Dendritic cell treated with granulocyte-macrophage colony-stimulating factor and Interleukin-4, amounts not matched to agents 40 ng/mL and 50 ng/mL, for 4 days (primary cell): ENCODE measurements around the gene MYBPC3.
A peak's percentile ranks its signal among the peaks of the same experiment; 100 is the strongest.

Source experiments
- H3K27ac Mint-ChIP-seq: one replicate; pipeline ENCODE4 v1.8.0; 2022; ENCODE audit warnings: mild to moderate bottlenecking, mixed read lengths
- H3K27me3 Mint-ChIP-seq: one replicate; pipeline ENCODE4 v1.8.0; 2022; ENCODE audit warnings: mild to moderate bottlenecking, mixed read lengths
- H3K36me3 Mint-ChIP-seq: one replicate; pipeline ENCODE4 v1.8.0; 2022; ENCODE audit warnings: low read depth, mixed read lengths
- H3K4me1 Mint-ChIP-seq: one replicate; pipeline ENCODE4 v1.8.0; 2022; ENCODE audit warnings: low read depth, mixed read lengths
- H3K4me3 Mint-ChIP-seq: one replicate; pipeline ENCODE4 v1.8.0; 2022; ENCODE audit warnings: mild to moderate bottlenecking, moderate library complexity, mixed read lengths
- H3K9me3 Mint-ChIP-seq: one replicate; pipeline ENCODE4 v1.8.0; 2022; ENCODE audit warnings: mixed read lengths
- intact Hi-C: fragments of 100-400 bp; cut with micrococcal nuclease; formaldehyde crosslinking; loops from one replicate; pipeline ENCODE4 v1.15.0; 2022

The MYBPC3 gene

GRCh38 chr11:47332791-47333525, 19.5 kb downstream of the MYBPC3 start:
- peaks cover 14% of the 10 kb centered on the region for H3K4me1 Mint-ChIP-seq
- H3K4me3 Mint-ChIP-seq, result no peak overlapping the region
- intact Hi-C loops, result no loop called here
- peaks cover 23% of the 10 kb centered on the region for H3K36me3 Mint-ChIP-seq
- H3K9me3 Mint-ChIP-seq, result no peaks in the 10 kb centered on the region
- no peak overlapping the region for H3K27ac Mint-ChIP-seq
- no peaks in the 10 kb centered on the region for H3K27me3 Mint-ChIP-seq

- Mint-ChIP-seq H3K27ac (no peak overlapping the region), H3K4me3 (no peak overlapping the region), H3K36me3 (peaks cover 17% of the 10 kb centered on the region), H3K4me1 (peaks cover 20% of the 10 kb centered on the region), H3K9me3 (no peaks in the 10 kb centered on the region), H3K27me3 (no peaks in the 10 kb centered on the region)
- intact Hi-C loops, result no loop called here
Observed at GRCh38 chr11:47332303-47332711, 20.2 kb downstream of the MYBPC3 start.

- Mint-ChIP-seq H3K4me1 (peaks cover 25% of the 10 kb centered on the region), H3K27ac (no peak overlapping the region), H3K27me3 (no peaks in the 10 kb centered on the region), H3K36me3 (peaks cover 10% of the 10 kb centered on the region), H3K4me3 (no peak overlapping the region), H3K9me3 (no peaks in the 10 kb centered on the region)
- intact Hi-C loops, result no loop called here
Observed at GRCh38 chr11:47331454-47332302, 20.8 kb downstream of the MYBPC3 start.

GRCh38 chr11:47329987-47330931, 22.2 kb downstream of the MYBPC3 start:
- H3K27me3 Mint-ChIP-seq, result no peaks in the 10 kb centered on the region
- H3K4me1 Mint-ChIP-seq, result peaks cover 27% of the 10 kb centered on the region
- no peak overlapping the region for H3K4me3 Mint-ChIP-seq
- H3K36me3 Mint-ChIP-seq, result no peaks in the 10 kb centered on the region
- no peaks in the 10 kb centered on the region for H3K9me3 Mint-ChIP-seq
- intact Hi-C loops, result no loop called here
- H3K27ac Mint-ChIP-seq, result no peak overlapping the region

- Mint-ChIP-seq H3K4me1 (peaks cover 27% of the 10 kb centered on the region), H3K27me3 (no peaks in the 10 kb centered on the region), H3K27ac (peak overlapping the region; percentile 68), H3K9me3 (no peaks in the 10 kb centered on the region), H3K4me3 (no peak overlapping the region), H3K36me3 (no peaks in the 10 kb centered on the region)
- intact Hi-C loops, result no loop called here
Observed at GRCh38 chr11:47329431-47329986, 23.0 kb downstream of the MYBPC3 start.

GRCh38 chr11:47328449-47329390, 23.8 kb downstream of the MYBPC3 start:
- intact Hi-C loops, result no loop called here
- H3K9me3 Mint-ChIP-seq, result no peaks in the 10 kb centered on the region
- H3K27me3 Mint-ChIP-seq, result no peaks in the 10 kb centered on the region
- peak overlapping the region; percentile 68 for H3K27ac Mint-ChIP-seq
- H3K36me3 Mint-ChIP-seq, result no peaks in the 10 kb centered on the region
- H3K4me1 Mint-ChIP-seq, result peaks cover 27% of the 10 kb centered on the region
- no peak overlapping the region for H3K4me3 Mint-ChIP-seq

- no peaks in the 10 kb centered on the region for H3K27me3 Mint-ChIP-seq
- H3K27ac Mint-ChIP-seq, result peak overlapping the region; percentile 68
- peaks cover 27% of the 10 kb centered on the region for H3K4me1 Mint-ChIP-seq
- H3K9me3 Mint-ChIP-seq, result no peaks in the 10 kb centered on the region
- no peaks in the 10 kb centered on the region for H3K36me3 Mint-ChIP-seq
- no peak overlapping the region for H3K4me3 Mint-ChIP-seq
- intact Hi-C loops, result no loop called here
Observed at GRCh38 chr11:47327949-47328348, 24.6 kb downstream of the MYBPC3 start.

GRCh38 chr11:47327025-47327424, 25.5 kb downstream of the MYBPC3 start:
- no peaks in the 10 kb centered on the region for H3K27me3 Mint-ChIP-seq
- no peak overlapping the region for H3K4me3 Mint-ChIP-seq
- H3K36me3 Mint-ChIP-seq, result peaks cover 3% of the 10 kb centered on the region
- intact Hi-C loops, result no loop called here
- H3K27ac Mint-ChIP-seq, result no peak overlapping the region
- H3K9me3 Mint-ChIP-seq, result no peaks in the 10 kb centered on the region
- H3K4me1 Mint-ChIP-seq, result peaks cover 27% of the 10 kb centered on the region

- H3K4me3 Mint-ChIP-seq, result no peak overlapping the region
- H3K27me3 Mint-ChIP-seq, result no peaks in the 10 kb centered on the region
- peaks cover 35% of the 10 kb centered on the region for H3K4me1 Mint-ChIP-seq
- no peak overlapping the region for H3K27ac Mint-ChIP-seq
- no peaks in the 10 kb centered on the region for H3K9me3 Mint-ChIP-seq
- intact Hi-C loops, result no loop called here
- H3K36me3 Mint-ChIP-seq, result peaks cover 11% of the 10 kb centered on the region
Observed at GRCh38 chr11:47326198-47326597, 26.3 kb downstream of the MYBPC3 start.

- H3K27ac Mint-ChIP-seq, result no peak overlapping the region
- H3K27me3 Mint-ChIP-seq, result no peaks in the 10 kb centered on the region
- no peaks in the 10 kb centered on the region for H3K9me3 Mint-ChIP-seq
- H3K36me3 Mint-ChIP-seq, result peaks cover 15% of the 10 kb centered on the region
- H3K4me3 Mint-ChIP-seq, result no peak overlapping the region
- peaks cover 35% of the 10 kb centered on the region for H3K4me1 Mint-ChIP-seq
- intact Hi-C loops, result no loop called here
Observed at GRCh38 chr11:47325271-47326041, 27.0 kb downstream of the MYBPC3 start.

GRCh38 chr11:47324520-47324919, 28.0 kb downstream of the MYBPC3 start:
- intact Hi-C loops, result no loop called here
- peaks cover 35% of the 10 kb centered on the region for H3K4me1 Mint-ChIP-seq
- H3K9me3 Mint-ChIP-seq, result no peaks in the 10 kb centered on the region
- no peak overlapping the region for H3K27ac Mint-ChIP-seq
- H3K4me3 Mint-ChIP-seq, result no peak overlapping the region
- H3K27me3 Mint-ChIP-seq, result no peaks in the 10 kb centered on the region
- peaks cover 16% of the 10 kb centered on the region for H3K36me3 Mint-ChIP-seq

- intact Hi-C loops, result loop anchor here (10.0 kb wide), 1 partner anchor 97 kb away; no protein-coding TSS in a partner anchor
- H3K27me3 Mint-ChIP-seq, result no peaks in the 10 kb centered on the region
- H3K4me1 Mint-ChIP-seq, result peaks cover 15% of the 10 kb centered on the region
- H3K9me3 Mint-ChIP-seq, result no peaks in the 10 kb centered on the region
- H3K36me3 Mint-ChIP-seq, result peaks cover 75% of the 10 kb centered on the region
- no peak overlapping the region for H3K27ac Mint-ChIP-seq
- no peak overlapping the region for H3K4me3 Mint-ChIP-seq
Observed at GRCh38 chr11:47318166-47318565, 34.3 kb downstream of the MYBPC3 start.
